HL-60/S4 treated with retinoic acid at 250 ng/mL for 4 days and 3 days (cell line): ENCODE measurements around the gene G6PC3.

Experiments used
- in situ Hi-C: fragments of 300-500 bp; cut with MboI; formaldehyde crosslinking; loops from 2 replicates; pipeline ENCODE4 v1.7.0; 2022; ENCODE audit warnings: low sequenced_read_pairs

The G6PC3 gene

GRCh38 chr17:44059101-44059892 is 11.2 kb upstream of the G6PC3 start:
- in situ Hi-C loops, result no loop called here

GRCh38 chr17:44061446-44061845 is 9.1 kb upstream of the G6PC3 start:
- in situ Hi-C loops, result no loop called here

GRCh38 chr17:44062871-44063270 is 7.7 kb upstream of the G6PC3 start:
- in situ Hi-C loops, result no loop called here

GRCh38 chr17:44063704-44064639 is 6.6 kb upstream of the G6PC3 start:
- in situ Hi-C loops, result no loop called here

GRCh38 chr17:44065668-44066203 is 4.8 kb upstream of the G6PC3 start:
- in situ Hi-C loops, result no loop called here

GRCh38 chr17:44066204-44066930 is 4.2 kb upstream of the G6PC3 start, which contains the start of gene LSM12:
LSM12 (minus strand) TSS chr17:44066671; CDS start chr17:44066587, 84 bp downstream.
- in situ Hi-C loops, result no loop called here

GRCh38 chr17:44067545-44067940 is 3.0 kb upstream of the G6PC3 start:
- in situ Hi-C loops, result no loop called here

GRCh38 chr17:44069974-44070454 is 521 bp upstream of the G6PC3 start:
- in situ Hi-C loops, result no loop called here

- in situ Hi-C loops, result no loop called here
Observed at GRCh38 chr17:44071198-44071520, 624 bp downstream of the G6PC3 start.

GRCh38 chr17:44071772-44072171 is 1.2 kb downstream of the G6PC3 start:
- in situ Hi-C loops, result no loop called here

- in situ Hi-C loops, result no loop called here
Observed at GRCh38 chr17:44074231-44074910, 3.8 kb downstream of the G6PC3 start.

GRCh38 chr17:44074911-44075285 is 4.4 kb downstream of the G6PC3 start:
- in situ Hi-C loops, result no loop called here

GRCh38 chr17:44075598-44076293 is 5.2 kb downstream of the G6PC3 start:
- in situ Hi-C loops, result no loop called here

GRCh38 chr17:44076716-44077594 is 6.4 kb downstream of the G6PC3 start:
- in situ Hi-C loops, result no loop called here

- in situ Hi-C loops, result no loop called here
Observed at GRCh38 chr17:44077595-44077909, 7.0 kb downstream of the G6PC3 start.

- in situ Hi-C loops, result no loop called here
Observed at GRCh38 chr17:44078412-44078811, 7.9 kb downstream of the G6PC3 start.

GRCh38 chr17:44079877-44080821 is 9.6 kb downstream of the G6PC3 start:
- in situ Hi-C loops, result no loop called here

GRCh38 chr17:44081681-44082080 is 11.1 kb downstream of the G6PC3 start:
- in situ Hi-C loops, result no loop called here
